Activated CD8-positive, alpha-beta memory T cell treated with anti-CD3 and anti-CD28 coated beads, Interleukin-2, amount 10 ng/mL, durations not matched to agents 7 days and 5 days (primary cell): ENCODE results near the gene PEX14. TPM values are rescaled to one million over a fixed set of nuclear protein-coding genes. Genes with fewer than 3 reads are reported as not detected.

Experiments used
- ATAC-seq: fragments of 150-1000 bp; cut with Tn5 transposase; one replicate; pipeline ENCODE4 v1.10.0; 2021; ENCODE audit warnings: moderate library complexity
- CTCF ChIA-PET: fragments of 350-600 bp; sonication (Branson Sonifier 250); formaldehyde crosslinking; loops from one replicate; lab custom pipeline; 2021; ENCODE audit warnings: antibody characterized with exemption; lab: Charles Lee
- DNase-seq: peaks from one replicate; pipeline ENCODE4 v3.0.0-alpha.2; 2020
- H3K27ac Mint-ChIP-seq: one replicate; pipeline ENCODE4 v1.8.0; 2021; ENCODE audit warnings: mild to moderate bottlenecking, mixed read lengths
- H3K27me3 Mint-ChIP-seq: one replicate; pipeline ENCODE4 v1.8.0; 2021; ENCODE audit warnings: mixed read lengths
- H3K36me3 Mint-ChIP-seq: one replicate; pipeline ENCODE4 v1.8.0; 2021; ENCODE audit warnings: mild to moderate bottlenecking, mixed read lengths
- H3K4me1 Mint-ChIP-seq: one replicate; pipeline ENCODE4 v1.8.0; 2021; ENCODE audit warnings: mixed read lengths
- H3K4me3 Mint-ChIP-seq: one replicate; pipeline ENCODE4 v1.8.0; 2021; ENCODE audit warnings: mild to moderate bottlenecking, moderate library complexity, mixed read lengths
- H3K9me3 Mint-ChIP-seq: one replicate; pipeline ENCODE4 v1.8.0; 2022; ENCODE audit warnings: low read depth, mixed read lengths
- total RNA-seq, 2 experiments: library from RNA; stranded (reverse); gene quantifications; one replicate each; pipeline ENCODE4 v1.2.3, GENCODE V29; 2021

Gene PEX14
- total RNA-seq, 2 experiments from 2014 or later, result 24.4 to 27.5 TPM

- ATAC-seq, result no peak
- Mint-ChIP-seq H3K4me1 (no peaks in the 10 kb centered on the region), H3K4me3 (no peak overlapping the region), H3K9me3 (no peaks in the 10 kb centered on the region), H3K27me3 (no peaks in the 10 kb centered on the region), H3K27ac (no peak overlapping the region), H3K36me3 (no peaks in the 10 kb centered on the region)
- no peak for DNase-seq
- CTCF ChIA-PET, result no interaction called here
Measured at GRCh38 chr1:10620776-10621175, 146.0 kb downstream of the PEX14 start.

GRCh38 chr1:10621906-10622305 is 147.2 kb downstream of the PEX14 start:
- no peak overlapping the region for H3K27ac Mint-ChIP-seq
- CTCF ChIA-PET, result no interaction called here
- DNase-seq (no peak), ATAC-seq (no peak)
- no peaks in the 10 kb centered on the region for H3K36me3 Mint-ChIP-seq
- H3K9me3 Mint-ChIP-seq, result no peaks in the 10 kb centered on the region
- H3K4me1 Mint-ChIP-seq, result no peaks in the 10 kb centered on the region
- no peak overlapping the region for H3K4me3 Mint-ChIP-seq
- H3K27me3 Mint-ChIP-seq, result no peaks in the 10 kb centered on the region

- Mint-ChIP-seq H3K27me3 (no peaks in the 10 kb centered on the region), H3K4me3 (no peak overlapping the region), H3K4me1 (no peaks in the 10 kb centered on the region), H3K27ac (no peak overlapping the region), H3K9me3 (no peaks in the 10 kb centered on the region), H3K36me3 (no peaks in the 10 kb centered on the region)
- no peak for ATAC-seq
- DNase-seq, result no peak
- CTCF ChIA-PET, result interaction anchor here (1.1 kb wide), 1 partner anchor 121 kb away, joined by 3 read pairs; no protein-coding TSS in a partner anchor
Measured at GRCh38 chr1:10622910-10623685, 148.3 kb downstream of the PEX14 start.

- CTCF ChIA-PET, result interaction anchor here (1.1 kb wide), 1 partner anchor 121 kb away, joined by 3 read pairs; no protein-coding TSS in a partner anchor
- H3K9me3 Mint-ChIP-seq, result no peaks in the 10 kb centered on the region
- no peaks in the 10 kb centered on the region for H3K4me1 Mint-ChIP-seq
- no peak for DNase-seq
- H3K27ac Mint-ChIP-seq, result no peak overlapping the region
- H3K27me3 Mint-ChIP-seq, result no peaks in the 10 kb centered on the region
- no peak overlapping the region for H3K4me3 Mint-ChIP-seq
- no peak for ATAC-seq
- no peaks in the 10 kb centered on the region for H3K36me3 Mint-ChIP-seq
Measured at GRCh38 chr1:10623686-10624145, 149.0 kb downstream of the PEX14 start.

- H3K27ac Mint-ChIP-seq, result no peak overlapping the region
- no peak for ATAC-seq
- CTCF ChIA-PET, result interaction anchor here (1.0 to 2.0 kb wide), 3 partner anchors 44 to 122 kb away, joined by 3 to 4 read pairs (median 3); no protein-coding TSS in a partner anchor
Measured at GRCh38 chr1:10624256-10625050, 149.7 kb downstream of the PEX14 start.

GRCh38 chr1:10625076-10625475 is 150.3 kb downstream of the PEX14 start:
- H3K27me3 Mint-ChIP-seq, result no peaks in the 10 kb centered on the region
- no peak overlapping the region for H3K27ac Mint-ChIP-seq
- no peaks in the 10 kb centered on the region for H3K9me3 Mint-ChIP-seq
- DNase-seq, result no peak
- CTCF ChIA-PET, result interaction anchor here (1.0 to 2.0 kb wide), 2 partner anchors 44 to 117 kb away, joined by 3 to 4 read pairs; no protein-coding TSS in a partner anchor
- ATAC-seq, result no peak
- no peaks in the 10 kb centered on the region for H3K36me3 Mint-ChIP-seq
- no peak overlapping the region for H3K4me3 Mint-ChIP-seq
- no peaks in the 10 kb centered on the region for H3K4me1 Mint-ChIP-seq

More at GRCh38 chr1:10624256-10625050, 149.7 kb downstream of the PEX14 start:
- Mint-ChIP-seq H3K4me3 (no peak overlapping the region), H3K9me3 (no peaks in the 10 kb centered on the region), H3K36me3 (no peaks in the 10 kb centered on the region), H3K4me1 (no peaks in the 10 kb centered on the region), H3K27me3 (no peaks in the 10 kb centered on the region)
- no peak for DNase-seq

GRCh38 chr1:10625554-10625953 is 150.8 kb downstream of the PEX14 start:
- no peaks in the 10 kb centered on the region for H3K9me3 Mint-ChIP-seq
- CTCF ChIA-PET, result interaction anchor here (2.0 kb wide), 1 partner anchor 118 kb away, joined by 4 read pairs; no protein-coding TSS in a partner anchor
- ATAC-seq (no peak), DNase-seq (no peak)
- H3K4me3 Mint-ChIP-seq, result no peak overlapping the region
- no peaks in the 10 kb centered on the region for H3K27me3 Mint-ChIP-seq
- H3K4me1 Mint-ChIP-seq, result no peaks in the 10 kb centered on the region
- no peaks in the 10 kb centered on the region for H3K36me3 Mint-ChIP-seq
- H3K27ac Mint-ChIP-seq, result no peak overlapping the region

- CTCF ChIA-PET, result interaction anchor here (2.0 kb wide), 1 partner anchor 118 kb away, joined by 4 read pairs; no protein-coding TSS in a partner anchor
- ATAC-seq, result no peak
- Mint-ChIP-seq H3K9me3 (no peaks in the 10 kb centered on the region), H3K4me3 (no peak overlapping the region), H3K36me3 (no peaks in the 10 kb centered on the region), H3K4me1 (no peaks in the 10 kb centered on the region), H3K27me3 (no peaks in the 10 kb centered on the region), H3K27ac (no peak overlapping the region)
- DNase-seq, result no peak
Measured at GRCh38 chr1:10626131-10626731, 151.5 kb downstream of the PEX14 start.

- H3K9me3 Mint-ChIP-seq, result no peaks in the 10 kb centered on the region
- no peak overlapping the region for H3K27ac Mint-ChIP-seq
- DNase-seq (no peak), ATAC-seq (no peak)
- CTCF ChIA-PET, result interaction anchor here (2.0 kb wide), 1 partner anchor 119 kb away, joined by 4 read pairs; no protein-coding TSS in a partner anchor
- no peak overlapping the region for H3K4me3 Mint-ChIP-seq
- no peaks in the 10 kb centered on the region for H3K36me3 Mint-ChIP-seq
- no peaks in the 10 kb centered on the region for H3K27me3 Mint-ChIP-seq
- no peaks in the 10 kb centered on the region for H3K4me1 Mint-ChIP-seq
Measured at GRCh38 chr1:10626791-10627410, 152.2 kb downstream of the PEX14 start.

GRCh38 chr1:10628685-10629084 is 153.9 kb downstream of the PEX14 start:
- Mint-ChIP-seq H3K27me3 (no peaks in the 10 kb centered on the region), H3K4me1 (no peaks in the 10 kb centered on the region), H3K27ac (no peak overlapping the region), H3K4me3 (no peak overlapping the region), H3K9me3 (no peaks in the 10 kb centered on the region), H3K36me3 (no peaks in the 10 kb centered on the region)
- ATAC-seq (no peak), DNase-seq (no peak)
- CTCF ChIA-PET, result no interaction called here

- H3K27ac Mint-ChIP-seq, result no peak overlapping the region
- no peak overlapping the region for H3K4me3 Mint-ChIP-seq
- no peak for DNase-seq
- no peaks in the 10 kb centered on the region for H3K4me1 Mint-ChIP-seq
- CTCF ChIA-PET, result interaction anchor here (0.9 kb wide), 1 partner anchor 12 kb away, joined by 3 read pairs; no protein-coding TSS in a partner anchor
- no peak for ATAC-seq
- H3K9me3 Mint-ChIP-seq, result no peaks in the 10 kb centered on the region
- H3K27me3 Mint-ChIP-seq, result no peaks in the 10 kb centered on the region
- no peaks in the 10 kb centered on the region for H3K36me3 Mint-ChIP-seq
Measured at GRCh38 chr1:10629091-10629815, 154.5 kb downstream of the PEX14 start.
